NCI-H1048 (cell line): ENCODE results near the gene PHACTR2.

Source experiments
- DNase-seq: peaks from one replicate; lab custom pipeline; 2025; lab: John Stamatoyannopoulos, UW

PHACTR2 gene

DNA sequence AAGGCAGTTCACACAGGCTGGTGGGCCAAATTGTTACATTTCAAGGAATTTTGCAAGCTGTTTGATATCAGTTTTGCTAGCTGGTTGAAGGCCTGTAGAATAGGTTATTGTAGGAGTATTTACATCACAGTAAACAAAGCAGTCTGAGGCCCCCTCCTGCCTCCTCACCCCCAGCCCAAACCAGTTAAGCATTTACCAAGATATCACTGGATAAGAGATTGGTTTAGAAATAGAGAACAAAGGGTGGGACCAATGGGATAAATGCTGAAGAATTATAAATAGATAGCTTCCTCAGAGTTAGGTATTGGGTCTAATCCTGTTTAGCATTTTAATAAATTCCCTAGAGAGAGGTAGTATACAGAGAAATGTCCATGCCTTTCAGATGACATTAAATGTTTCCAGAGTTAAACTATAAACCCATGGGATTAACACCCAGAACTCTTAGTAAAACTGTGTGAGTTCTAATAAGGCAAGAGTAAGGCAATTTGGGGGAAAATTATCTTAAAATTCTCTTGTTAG, 2.3 kb upstream of the PHACTR2 start:
- no peak for DNase-seq

DNA sequence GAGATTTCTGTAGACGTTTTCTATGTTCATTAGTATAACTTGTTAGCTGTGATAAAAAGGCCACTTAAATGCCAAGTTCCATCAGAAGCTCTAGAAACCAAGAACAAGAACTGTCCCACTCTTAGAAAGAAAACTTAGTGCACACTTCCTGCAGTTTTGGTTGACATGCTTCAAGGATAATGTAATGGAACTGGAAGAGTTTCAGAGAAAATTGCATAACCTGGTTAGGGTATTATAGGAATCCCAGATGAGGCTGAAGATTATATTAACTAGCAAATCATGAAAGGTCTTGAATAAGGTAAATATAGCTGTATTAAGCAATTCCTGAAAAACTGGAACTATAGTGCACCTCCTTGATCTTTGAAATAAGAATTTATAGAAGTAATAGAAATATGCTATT, 1.8 kb upstream of the PHACTR2 start:
- no peak for DNase-seq

DNA sequence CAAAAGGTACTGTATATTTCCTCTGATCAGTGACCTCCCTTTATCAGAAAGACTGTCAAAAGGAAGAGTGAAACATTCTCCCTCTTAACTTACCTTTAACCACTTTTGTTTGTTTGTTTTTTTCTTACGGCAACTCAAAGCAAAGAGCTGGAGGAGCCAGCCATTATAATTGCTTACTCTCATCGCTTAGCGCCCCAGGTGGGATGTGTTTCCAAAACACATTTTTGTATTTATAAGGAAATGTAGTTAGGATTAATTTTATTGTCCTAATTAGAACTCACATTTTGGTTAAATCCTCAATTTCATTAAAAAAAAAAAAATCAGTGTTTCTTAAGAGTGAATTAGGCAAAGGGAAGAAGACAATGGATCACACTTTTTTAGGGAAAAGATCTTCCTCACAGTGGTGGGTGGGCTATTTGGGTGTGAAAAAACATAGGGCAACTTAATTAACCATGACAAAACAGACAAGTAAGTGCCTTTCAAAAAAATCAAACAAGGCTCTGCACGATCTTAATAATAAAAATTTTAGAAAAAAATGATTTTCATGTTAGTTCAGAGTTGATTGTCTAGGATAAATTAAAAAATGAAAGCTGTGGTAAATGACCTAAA, 1.2 kb upstream of the PHACTR2 start:
- no peak for DNase-seq

DNA sequence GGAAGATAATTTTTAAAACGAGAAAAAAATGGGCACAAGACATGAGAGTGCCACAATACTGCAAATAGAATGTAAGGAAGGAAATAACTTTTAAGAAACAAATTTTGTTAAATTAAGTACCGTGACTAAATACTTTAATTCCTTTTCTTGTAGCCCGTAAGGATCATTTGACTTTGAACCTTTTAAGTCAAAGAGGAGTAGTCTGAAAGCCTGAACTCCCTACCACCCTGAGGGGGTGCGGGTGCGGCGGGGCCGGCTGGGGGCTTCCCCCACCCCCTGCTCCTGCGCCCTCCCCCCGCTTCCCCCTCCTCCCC, 231 bp upstream of the PHACTR2 start:
- DNase-seq = no peak

DNA sequence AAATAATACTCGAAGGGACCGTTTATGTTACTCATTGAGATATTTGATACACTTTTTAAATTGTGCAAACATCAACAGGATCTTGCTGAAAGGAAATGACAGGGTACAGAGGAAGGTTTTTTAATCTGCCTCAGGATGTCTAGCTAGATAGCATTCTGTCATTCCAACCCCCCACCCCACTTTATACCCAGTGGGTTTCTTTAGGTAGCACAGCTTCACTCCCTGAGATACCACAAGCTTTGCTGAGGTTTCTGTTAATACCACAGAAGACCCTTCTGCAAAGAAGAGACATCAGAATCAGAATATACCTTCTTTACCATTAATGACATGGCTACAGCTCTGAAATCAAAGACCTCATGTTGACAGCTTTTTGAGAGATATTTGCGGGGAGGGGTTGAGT, 1.3 kb downstream of the PHACTR2 start:
- no peak for DNase-seq

DNA sequence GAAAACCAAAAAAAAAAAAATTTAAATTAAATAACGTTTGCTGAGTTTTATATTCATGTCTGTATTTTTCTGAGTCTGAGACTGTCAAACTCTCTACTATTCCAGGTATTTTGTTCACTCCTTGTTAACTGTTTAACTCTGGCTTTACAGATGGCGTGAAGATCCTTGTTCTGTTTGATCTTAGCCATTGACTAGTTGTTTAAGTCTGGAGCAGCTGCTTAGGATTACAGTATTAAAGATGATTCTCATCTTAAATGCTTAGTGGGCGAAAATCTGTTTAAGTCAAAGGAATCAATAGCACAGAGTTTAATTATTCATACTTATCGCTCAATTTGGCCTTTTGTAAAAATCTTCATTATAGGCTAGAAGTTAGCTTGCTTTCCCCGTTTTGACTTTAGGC, 2.4 kb downstream of the PHACTR2 start:
- DNase-seq = no peak

DNA sequence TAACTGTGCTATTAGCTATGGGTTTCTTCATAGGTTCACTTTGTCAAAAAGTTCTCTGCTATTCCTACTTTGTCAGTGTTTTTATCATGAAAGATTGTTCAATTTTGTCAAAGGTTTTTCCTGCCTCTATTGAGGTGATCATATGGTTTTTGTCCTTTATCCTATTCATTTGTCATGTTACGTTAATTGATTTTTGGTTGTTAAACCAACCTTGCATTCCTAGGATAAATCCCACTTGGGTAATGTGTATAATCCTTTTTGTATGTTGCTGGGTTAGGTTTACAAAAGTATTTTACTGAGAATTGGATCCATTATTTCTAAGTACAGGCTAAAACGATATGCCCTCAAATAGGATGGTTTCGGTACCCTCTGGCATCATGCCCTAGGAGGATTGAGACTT, 5.0 kb downstream of the PHACTR2 start:
- DNase-seq = no peak

DNA sequence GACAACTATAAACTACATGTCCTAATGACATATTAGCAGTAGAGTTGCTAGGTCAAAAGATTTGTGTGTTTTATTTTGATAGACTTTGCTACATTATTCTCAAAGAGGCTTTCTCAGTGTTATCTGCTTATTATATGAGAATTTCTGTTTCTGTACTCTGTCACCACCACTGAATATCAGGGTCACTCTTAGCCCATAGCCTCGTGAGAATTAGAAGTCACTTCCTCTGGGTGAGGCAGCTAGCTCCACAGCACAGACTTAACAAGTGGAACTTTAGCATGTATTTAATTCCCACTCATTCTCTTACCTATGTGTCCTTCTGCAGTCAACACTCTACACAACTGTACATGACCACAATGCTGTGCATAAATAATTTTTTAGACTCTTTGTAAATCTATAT, 6.7 kb downstream of the PHACTR2 start:
- no peak for DNase-seq

DNA sequence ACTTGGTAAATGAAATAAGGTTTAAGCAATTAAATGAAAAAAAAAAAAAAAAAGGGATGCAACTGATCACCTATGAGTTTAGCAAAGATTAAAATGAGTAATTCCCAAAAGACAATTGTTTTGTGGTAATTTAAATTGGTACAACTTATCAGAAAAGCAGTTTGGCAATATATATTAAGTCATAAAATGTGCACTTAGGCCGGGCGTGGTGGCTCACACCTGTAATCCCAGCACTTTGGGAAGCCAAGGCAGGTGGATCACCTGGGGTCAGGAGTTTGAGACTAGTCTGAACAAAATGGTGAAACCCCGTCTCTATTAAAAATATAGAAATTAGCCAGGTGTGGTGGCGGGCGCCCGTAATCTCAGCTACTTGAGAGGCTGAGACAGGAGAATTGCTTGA, 7.9 kb downstream of the PHACTR2 start:
- DNase-seq = no peak

DNA sequence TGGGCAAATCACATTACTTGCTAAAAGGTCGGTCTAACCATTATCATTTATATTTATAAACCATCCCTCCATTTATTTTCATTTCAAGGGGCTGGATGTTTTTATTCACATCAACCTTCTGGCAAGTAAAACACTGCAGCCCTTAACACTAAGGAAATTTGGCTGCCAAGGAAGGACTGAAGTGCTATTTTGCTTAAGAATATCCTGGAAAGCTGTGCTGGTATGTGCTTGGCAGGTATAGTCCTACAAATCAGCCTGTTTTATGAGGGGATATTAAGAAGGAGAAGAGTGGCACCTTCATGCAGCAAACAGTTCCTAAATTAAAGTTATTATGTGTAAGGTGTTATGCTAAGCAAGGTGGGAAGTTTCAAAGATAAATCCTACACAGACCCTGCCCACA, 9.8 kb downstream of the PHACTR2 start:
- DNase-seq = no peak

DNA sequence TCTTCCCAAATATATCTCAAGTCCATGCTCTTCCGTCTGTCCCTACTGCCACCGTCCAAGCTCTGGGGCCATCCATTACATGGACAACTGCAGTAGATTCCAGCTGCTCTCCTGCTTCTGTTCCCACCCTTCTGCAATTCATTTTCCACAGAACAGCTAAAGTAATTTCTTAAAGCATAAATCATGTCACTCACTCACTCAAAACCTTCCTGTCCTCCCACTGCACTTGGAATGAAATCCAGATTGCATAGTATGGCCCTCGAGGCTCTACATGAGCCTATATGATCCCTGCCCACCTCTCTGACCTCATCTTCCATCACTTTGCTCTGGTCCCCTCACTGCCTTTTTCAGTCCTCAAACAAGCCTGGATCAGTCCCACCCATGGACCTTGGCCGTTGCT, 10.9 kb downstream of the PHACTR2 start:
- no peak for DNase-seq

DNA sequence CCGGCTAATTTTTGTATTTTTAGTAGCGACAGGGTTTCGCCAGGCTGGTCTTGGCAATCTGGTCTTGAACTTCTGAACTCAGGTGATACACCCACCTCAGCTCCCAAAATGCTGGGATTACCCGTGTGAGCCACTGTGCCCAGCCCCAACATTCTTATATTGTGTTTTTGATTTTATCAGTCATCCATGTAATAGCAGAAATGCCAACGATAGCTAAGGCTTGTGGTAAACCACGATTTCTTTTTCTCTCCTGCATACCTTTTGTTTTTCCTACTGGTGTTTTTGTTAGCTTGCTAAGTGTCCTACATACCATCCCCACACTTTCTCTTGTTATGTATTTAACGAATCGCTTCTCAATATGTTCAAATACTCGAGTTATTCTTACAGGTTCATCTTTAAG, 12.1 kb downstream of the PHACTR2 start:
- no peak for DNase-seq

DNA sequence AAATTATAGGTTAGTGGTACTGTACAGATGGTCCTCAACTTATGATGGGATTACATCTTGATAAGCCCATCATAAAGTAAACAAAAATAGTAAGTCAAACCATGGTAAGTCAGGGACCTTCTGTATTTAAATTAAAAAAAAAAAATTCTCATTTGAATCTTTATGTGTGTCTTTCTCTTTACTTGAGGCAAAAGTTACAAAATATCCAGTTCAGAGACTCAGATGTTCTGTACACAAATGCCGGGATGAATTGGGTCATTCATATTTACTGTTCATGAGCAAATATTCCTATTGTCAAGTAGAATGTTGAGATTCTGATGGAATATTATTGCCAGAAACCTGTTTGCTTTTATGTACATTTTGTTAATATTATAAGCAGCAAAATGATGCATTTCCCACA, 13.4 kb downstream of the PHACTR2 start:
- no peak for DNase-seq

DNA sequence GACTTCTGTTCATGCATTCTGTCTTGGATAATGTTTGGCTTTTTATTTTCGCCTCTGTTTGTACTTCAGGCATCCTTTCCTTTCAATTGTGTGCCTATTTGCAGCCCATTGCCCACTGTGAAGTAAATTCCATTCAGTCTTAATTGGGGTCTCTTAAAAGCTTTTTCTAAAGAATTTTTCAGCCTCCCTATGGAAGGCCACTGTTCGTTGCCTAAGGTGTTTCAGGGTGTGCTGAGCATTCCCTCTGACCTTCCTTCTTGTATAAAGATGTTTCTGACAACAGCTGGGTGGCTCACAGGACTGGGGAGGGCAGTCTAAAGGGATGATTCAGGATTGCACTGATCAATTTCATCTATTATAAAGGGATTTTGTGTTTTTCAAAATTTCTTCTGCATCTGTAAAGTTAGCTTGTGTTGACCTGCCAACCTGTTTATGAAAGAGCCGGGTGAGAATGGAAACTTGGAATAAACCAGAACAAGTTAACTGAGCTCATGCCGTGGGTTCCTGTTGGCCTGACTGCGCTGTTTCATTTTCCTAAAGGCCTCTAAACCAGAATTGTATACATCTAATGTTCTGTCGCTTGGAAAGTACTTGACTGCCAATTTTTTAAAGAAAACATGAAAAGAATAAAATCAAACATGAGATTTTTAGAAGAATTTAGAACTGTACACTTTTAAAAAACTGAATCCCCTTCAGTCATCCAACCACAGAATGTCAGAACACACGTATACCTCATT, 14.3 kb downstream of the PHACTR2 start:
- DNase-seq = no peak

DNA sequence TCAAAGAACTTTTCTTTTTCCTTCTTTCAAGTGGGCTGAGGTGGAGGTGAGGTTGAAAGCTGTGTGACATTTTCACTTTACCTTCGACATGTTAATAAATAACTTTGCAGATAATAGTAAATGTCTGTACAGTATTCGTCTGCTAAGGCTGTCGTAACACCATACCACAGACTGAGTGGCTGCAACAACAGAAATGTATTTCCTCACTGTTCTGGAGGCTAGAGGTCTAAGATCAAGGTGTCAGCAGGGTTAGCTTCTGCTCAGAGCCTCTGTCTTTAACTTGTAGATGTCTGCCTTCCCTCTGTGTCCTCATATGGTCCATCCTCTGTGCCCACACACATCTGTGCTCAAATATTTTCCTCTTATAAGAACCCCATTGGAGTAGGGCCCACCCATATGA, 14.9 kb downstream of the PHACTR2 start:
- DNase-seq = no peak

DNA sequence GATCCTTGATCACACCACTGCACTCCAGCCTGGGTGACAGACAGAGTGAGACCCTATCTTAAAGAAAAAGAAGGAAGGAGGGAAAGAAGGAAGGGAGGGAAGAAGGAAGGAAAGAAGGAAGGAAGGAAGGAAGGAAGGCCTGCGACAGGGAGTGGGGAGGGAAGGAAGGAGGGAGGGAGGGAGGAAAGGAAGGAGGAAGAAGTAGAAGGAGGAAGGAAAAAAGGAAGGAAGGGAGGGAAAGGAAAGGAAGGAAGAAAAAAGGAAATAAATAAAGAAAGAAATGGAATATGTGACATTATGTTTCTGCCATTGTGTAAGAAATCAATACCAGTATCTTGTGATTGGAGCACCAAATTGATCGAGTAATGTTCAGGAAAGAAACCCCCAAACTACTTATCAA, 16.2 kb downstream of the PHACTR2 start:
- no peak for DNase-seq

DNA sequence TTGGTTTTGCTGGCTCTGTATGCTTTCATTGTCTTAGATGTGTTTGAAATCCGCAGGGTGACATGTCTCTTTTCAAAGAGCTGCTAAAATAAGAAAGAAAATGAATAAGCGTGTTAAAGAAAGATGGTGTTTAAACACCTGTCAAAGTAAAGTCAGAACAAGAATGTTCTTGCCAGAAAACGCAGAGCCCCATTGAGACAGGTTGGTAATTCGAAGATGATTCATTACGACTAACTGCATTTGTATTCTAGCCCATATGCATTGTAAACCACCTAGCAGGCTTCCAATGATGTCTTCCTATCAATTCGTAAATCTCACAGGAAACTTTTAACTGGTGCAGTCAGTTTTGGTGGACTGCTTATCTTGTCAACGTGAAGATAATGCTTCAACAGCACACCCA, 16.8 kb downstream of the PHACTR2 start:
- DNase-seq = no peak

DNA sequence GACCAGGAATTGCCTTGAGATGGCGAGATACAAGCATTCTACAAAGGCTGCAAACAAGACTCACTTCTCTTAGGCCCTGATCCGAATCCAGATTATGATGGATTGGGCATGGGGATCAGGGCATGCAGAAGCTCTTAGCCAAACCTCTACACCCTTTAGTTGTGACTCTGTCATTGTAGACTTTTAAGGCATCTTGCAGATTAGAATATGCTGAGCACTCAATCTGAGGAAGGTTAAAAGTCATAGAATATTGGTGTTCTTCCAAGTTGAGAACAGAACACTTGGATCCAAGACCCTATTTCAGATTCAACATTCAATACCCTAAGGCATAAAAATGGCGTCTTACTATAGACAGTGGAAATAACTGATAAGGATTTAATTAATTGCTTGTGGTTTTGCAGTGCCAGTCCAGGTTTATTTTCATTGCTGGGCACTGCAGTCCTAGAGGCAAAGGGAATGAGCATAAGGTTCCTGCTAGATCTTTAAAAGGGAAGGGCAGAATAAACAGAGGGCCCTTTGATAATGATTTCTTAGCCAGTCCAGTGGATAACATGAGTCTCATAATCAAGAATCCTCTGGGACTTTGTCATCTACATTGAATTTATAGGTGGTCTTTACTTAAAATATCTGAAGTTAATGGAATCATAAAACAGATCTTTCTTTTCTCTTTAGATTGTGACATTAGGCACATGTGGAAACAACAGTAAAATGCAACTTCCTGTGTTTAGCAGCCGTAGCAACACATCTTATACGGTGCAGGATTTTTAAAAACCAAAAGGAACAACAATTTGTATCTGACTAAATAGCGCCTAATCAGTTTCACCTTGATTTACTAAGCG, 17.6 kb downstream of the PHACTR2 start:
- no peak for DNase-seq

DNA sequence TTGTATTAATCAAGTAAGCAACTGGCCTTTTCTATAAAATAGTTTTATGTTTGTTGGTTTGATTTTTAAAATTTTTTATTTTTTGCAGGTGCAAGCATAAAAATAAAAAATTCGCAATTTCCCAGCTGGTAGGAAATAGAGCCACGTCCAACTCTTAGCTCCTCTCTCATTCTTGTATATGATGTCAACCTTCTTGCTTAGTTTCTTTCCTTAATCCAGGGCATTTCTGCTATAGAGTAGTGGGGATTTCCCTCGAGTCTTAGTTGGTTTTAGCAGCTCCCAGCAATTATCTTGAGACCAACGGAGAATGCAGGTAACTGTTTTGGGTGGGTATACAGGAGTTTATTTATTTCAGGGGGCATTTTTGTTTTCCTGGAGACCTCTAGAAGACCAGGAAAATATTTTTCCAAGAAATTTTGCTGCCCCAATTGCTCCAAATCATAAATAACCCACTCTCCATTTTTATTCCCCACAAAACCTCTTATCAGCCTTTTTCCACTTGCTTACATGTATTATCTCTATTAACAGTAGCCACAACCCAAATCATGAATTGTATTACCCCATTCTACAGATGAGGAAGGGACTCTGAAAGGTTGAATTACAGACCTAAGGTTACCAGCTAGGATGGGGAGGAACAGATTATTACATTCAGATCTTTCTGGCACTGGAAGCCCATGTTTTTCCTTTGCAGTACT, 18.4 kb downstream of the PHACTR2 start:
- DNase-seq = no peak

DNA sequence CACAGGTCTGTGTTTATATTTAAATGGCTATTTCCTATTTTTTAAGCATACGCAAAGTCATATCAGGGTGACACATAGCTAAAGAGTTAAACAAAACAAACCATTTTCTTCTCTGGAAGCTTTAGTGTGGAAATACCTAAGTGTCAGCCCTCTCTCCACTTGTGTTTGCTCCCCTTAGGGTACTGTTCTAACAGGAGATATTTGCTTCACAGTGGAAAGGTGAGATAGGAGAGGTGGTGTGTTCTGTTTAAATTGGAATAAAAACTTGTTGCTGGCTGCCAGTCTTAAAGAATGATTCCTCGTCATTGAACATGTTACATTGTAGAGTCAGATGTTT, 18.9 kb downstream of the PHACTR2 start:
- DNase-seq = no peak

DNA sequence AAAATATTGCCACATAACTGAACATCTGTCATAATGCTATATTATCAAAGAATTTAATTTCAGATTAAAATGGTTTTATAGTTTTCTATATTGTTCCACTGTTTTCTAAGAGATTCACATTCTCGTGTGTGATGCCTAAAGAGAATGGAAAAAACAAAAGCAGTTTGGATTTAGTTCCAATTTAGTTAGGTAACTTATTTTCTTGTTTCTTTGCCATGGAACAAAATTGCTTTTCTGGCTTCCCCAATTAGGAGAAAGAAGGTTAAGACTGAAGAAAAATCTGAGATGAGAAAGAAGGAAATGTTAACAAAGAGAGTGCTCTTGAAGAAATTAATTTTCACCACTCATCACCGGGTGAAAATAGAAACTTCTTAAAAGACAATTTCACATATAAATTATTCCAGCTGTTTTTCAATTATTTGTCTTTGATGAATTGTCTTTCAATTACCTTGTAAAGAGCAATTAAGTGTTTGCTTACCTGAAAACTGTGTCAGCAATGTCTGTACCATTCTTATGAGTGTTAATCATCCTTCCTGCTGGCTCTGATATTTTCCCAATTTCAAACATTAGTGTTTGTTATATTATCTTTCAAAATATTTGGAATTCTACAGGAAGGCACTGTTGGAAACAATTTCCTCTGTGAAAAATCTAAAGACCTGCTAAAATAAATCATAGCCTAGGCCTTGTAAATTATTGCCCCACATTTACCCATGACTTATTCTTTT, 19.5 kb downstream of the PHACTR2 start:
- DNase-seq = no peak

DNA sequence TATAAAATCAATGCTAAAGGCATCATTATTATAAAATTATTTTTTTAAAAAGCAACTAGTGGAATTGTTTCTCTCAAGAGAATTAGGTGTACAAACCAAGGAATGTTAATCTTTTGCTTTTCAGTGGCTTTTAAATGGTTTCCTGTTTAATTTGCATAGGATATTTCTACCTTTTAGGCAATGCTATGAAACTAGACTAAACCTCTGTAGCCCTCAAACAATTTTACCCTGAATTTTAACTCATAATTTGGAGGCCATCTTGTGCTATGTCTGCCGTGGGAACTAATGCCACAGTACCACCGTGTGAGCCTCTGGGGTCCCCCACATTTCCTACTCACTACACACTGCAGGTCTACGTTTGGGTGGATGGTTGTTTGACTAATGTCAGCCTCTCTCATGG, 20.6 kb downstream of the PHACTR2 start:
- DNase-seq = no peak
